ENCODE data around the gene SFTPA1.
"Not testable (repeated sequence)": the region's sequence is repeated elsewhere in the genome, so short reads cannot be mapped to it uniquely, and the experiment has no call there.

DNA sequence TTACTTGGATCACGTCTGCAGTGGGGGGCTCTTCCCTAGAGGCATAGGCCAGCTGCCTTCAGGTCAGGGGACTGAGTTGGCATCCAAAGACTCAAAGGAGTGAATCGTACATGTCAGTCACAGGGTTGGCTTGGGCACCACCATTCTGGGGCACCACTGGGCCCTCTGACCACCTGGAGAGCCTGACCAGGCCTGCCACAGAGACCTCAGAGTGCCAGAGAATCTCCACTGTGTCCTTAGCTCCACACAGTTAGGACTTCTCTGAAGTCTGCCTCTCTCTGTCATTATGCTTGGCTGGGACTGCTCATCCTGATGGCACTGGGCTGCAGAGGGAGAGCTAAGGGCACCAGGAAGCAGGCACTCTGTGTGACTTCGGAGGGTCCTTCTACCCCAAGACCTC lies 16.2 kb upstream of the SFTPA1 start:
- TF ChIP-seq CTCF (conservative IDR thresholded peaks at IDR 0.05; ENCODE audit: low read depth in 2 of 2); CREB1 (CRISPR knock-in tag; IDR thresholded peaks at IDR 0.05; ENCODE audit: low read depth); POLR2AphosphoS5 (IDR thresholded peaks at IDR 0.05; ENCODE audit: low read depth); EZH2 (IDR thresholded peaks at IDR 0.05; ENCODE audit: low read depth, unreplicated experiment): not testable (repeated sequence)

All from GM23338 (cell line).